Measurements from ENCODE around the gene ETV6.

- TF ChIP-seq YY1 (IDR thresholded peaks at IDR 0.05; ENCODE audit: insufficient read depth, insufficient read length) (no peak), ZNF274 (IDR thresholded peaks at IDR 0.05; ENCODE audit: low read depth, low read length) (no peak), SUZ12 (IDR thresholded peaks at IDR 0.05; ENCODE audit: extremely low read depth, insufficient read depth, insufficient read length) (no peak)
Measured at GRCh38 chr12:11747969-11748368, 98.5 kb downstream of the ETV6 start.
